Mesendoderm (in vitro differentiated cells): ENCODE results near the gene USP48.

ENCODE experiments used
- DNase-seq: peaks from one replicate; pipeline ENCODE4 v3.0.0; 2013
- H2AK5ac ChIP-seq: 2 replicates; pipeline ENCODE4 v1.6.1; 2013; ENCODE audit warnings: low read length, inconsistent platforms
- H2BK120ac ChIP-seq: 2 replicates; pipeline ENCODE4 v1.6.1; 2013; ENCODE audit warnings: low read depth, mild to moderate bottlenecking, low read length, moderate library complexity, mixed read lengths
- H2BK15ac ChIP-seq: replicated peaks from 2 replicates; pipeline ENCODE4 v1.6.1; 2013; ENCODE audit warnings: low read depth, mild to moderate bottlenecking, moderate library complexity
- H2BK5ac ChIP-seq: 2 replicates; pipeline ENCODE4 v1.6.1; 2013; ENCODE audit warnings: low read length, inconsistent platforms
- H3K18ac ChIP-seq: 2 replicates; pipeline ENCODE4 v1.6.1; 2013; ENCODE audit warnings: mild to moderate bottlenecking, low read length, mixed read lengths
- H3K23ac ChIP-seq: one replicate; pipeline ENCODE4 v1.6.1; 2013; ENCODE audit warnings: low read length
- H3K27ac ChIP-seq: 2 replicates; pipeline ENCODE4 v1.5.1; 2013; ENCODE audit warnings: low read depth, mild to moderate bottlenecking, inconsistent platforms, low read length, moderate library complexity
- H3K27me3 ChIP-seq: 2 replicates; pipeline ENCODE4 v1.6.1; 2013; ENCODE audit warnings: low read length, control low read depth, mild to moderate bottlenecking, inconsistent platforms; ENCODE audit not compliant: insufficient read depth, poor library complexity
- H3K36me3 ChIP-seq: 2 replicates; pipeline ENCODE4 v1.6.1; 2013; ENCODE audit warnings: low read length, inconsistent platforms; ENCODE audit not compliant: control insufficient read depth, insufficient read depth
- H3K4ac ChIP-seq: one replicate; pipeline ENCODE4 v1.6.1; 2013; ENCODE audit warnings: low read depth, mild to moderate bottlenecking, low read length, moderate library complexity
- H3K4me1 ChIP-seq: 2 replicates; pipeline ENCODE4 v1.6.1; 2013; ENCODE audit warnings: low read depth, low read length, inconsistent platforms; ENCODE audit not compliant: control insufficient read depth
- H3K4me2 ChIP-seq: 2 replicates; pipeline ENCODE4 v1.6.1; 2013; ENCODE audit warnings: low read length
- H3K4me3 ChIP-seq: 2 replicates; pipeline ENCODE4 v1.5.1; 2013; ENCODE audit warnings: mild to moderate bottlenecking, low read length
- H3K56ac ChIP-seq: one replicate; pipeline ENCODE4 v1.6.1; 2013; ENCODE audit warnings: low read length
- H3K79me1 ChIP-seq: 2 replicates; pipeline ENCODE4 v1.6.1; 2013; ENCODE audit warnings: low read length, inconsistent platforms
- H3K79me2 ChIP-seq: 2 replicates; pipeline ENCODE4 v1.6.1; 2013; ENCODE audit warnings: mild to moderate bottlenecking, low read length; ENCODE audit not compliant: control insufficient read depth, insufficient read depth
- H3K9ac ChIP-seq: 2 replicates; pipeline ENCODE4 v1.6.1; 2013; ENCODE audit warnings: low read length, inconsistent platforms
- H4K5ac ChIP-seq: one replicate; pipeline ENCODE4 v1.6.1; 2013; ENCODE audit warnings: low read length
- H4K8ac ChIP-seq: one replicate; pipeline ENCODE4 v1.6.1; 2013; ENCODE audit warnings: low read depth, mild to moderate bottlenecking, control low read depth, low read length, moderate library complexity
- WGBS: extraction: QIAGEN DNeasy Blood & Tissue Kit; methylation state at CpG from one replicate; pipeline ENCODE4 v1.1.7; 2013; ENCODE audit warnings: low lambda C conversion rate, missing lambda C conversion rate; ENCODE audit not compliant: insufficient coverage; ENCODE audit errors: extremely low coverage; 5-methylcytosine and 5-hydroxymethylcytosine counted together

Gene USP48

DNA sequence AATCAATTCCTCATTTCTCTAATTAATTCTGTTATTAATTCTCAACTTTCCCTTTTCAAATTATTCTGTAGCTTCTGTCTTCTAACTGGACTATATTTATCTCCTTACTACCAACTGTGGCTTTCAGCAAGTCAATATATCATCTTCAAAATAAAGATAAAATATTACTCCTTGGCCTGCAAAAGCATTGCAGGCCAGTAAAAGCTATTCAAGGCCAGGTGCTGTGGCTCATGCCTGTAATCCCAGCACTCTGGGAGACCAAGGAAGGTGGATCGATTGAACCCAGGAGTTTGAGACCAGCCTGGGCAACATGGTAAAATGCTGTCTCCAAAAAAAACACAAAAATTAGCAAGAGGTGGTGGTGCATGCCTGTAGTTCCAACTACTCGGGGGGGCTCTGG is 27.9 kb downstream of the USP48 start:
- Histone ChIP-seq H3K4me1 (no peaks in the 10 kb centered on the region), H3K27ac (no peak overlapping the region), H3K4me3 (no peak overlapping the region), H3K18ac (no peak overlapping the region), H3K36me3 (peaks cover 3% of the 10 kb centered on the region), H3K56ac (no peak overlapping the region), H3K27me3 (no peaks in the 10 kb centered on the region), H2BK120ac (no peak overlapping the region), H3K9ac (no peak overlapping the region), H2BK15ac (no peak overlapping the region), H2BK5ac (no peak overlapping the region), H3K4ac (no peak overlapping the region), H3K79me2 (peaks cover 18% of the 10 kb centered on the region), H4K5ac (no peak overlapping the region), H3K23ac (no peak overlapping the region), H4K8ac (no peak overlapping the region), H3K79me1 (peaks cover 7% of the 10 kb centered on the region), H2AK5ac (no peak overlapping the region), H3K4me2 (no peak overlapping the region)
- no peak for DNase-seq
- no CpG with 5 or more reads among the region's 2 CpGs for WGBS

- Histone ChIP-seq H3K79me1 (peaks cover 10% of the 10 kb centered on the region), H3K79me2 (peaks cover 13% of the 10 kb centered on the region), H3K9ac (no peak overlapping the region), H3K27ac (no peak overlapping the region), H4K5ac (no peak overlapping the region), H3K4me3 (no peak overlapping the region), H3K4me1 (no peaks in the 10 kb centered on the region), H3K4ac (no peak overlapping the region), H2AK5ac (no peak overlapping the region), H3K23ac (no peak overlapping the region), H3K56ac (no peak overlapping the region), H3K36me3 (peaks cover 3% of the 10 kb centered on the region), H3K27me3 (no peaks in the 10 kb centered on the region), H2BK120ac (no peak overlapping the region), H4K8ac (no peak overlapping the region), H2BK5ac (no peak overlapping the region), H3K18ac (no peak overlapping the region), H3K4me2 (no peak overlapping the region), H2BK15ac (no peak overlapping the region)
- no peak for DNase-seq
- WGBS, result no CpG with 5 or more reads among the region's 3 CpGs
These were observed 28.4 kb downstream of the USP48 start for GRCh38 chr1:21754583-21754982.

- Histone ChIP-seq H3K4me1 (no peaks in the 10 kb centered on the region), H3K4me3 (no peak overlapping the region), H3K56ac (no peak overlapping the region), H3K9ac (no peak overlapping the region), H2BK5ac (no peak overlapping the region), H4K5ac (no peak overlapping the region), H3K4ac (no peak overlapping the region), H3K79me2 (no peaks in the 10 kb centered on the region), H3K36me3 (peaks cover 3% of the 10 kb centered on the region), H3K79me1 (peaks cover 5% of the 10 kb centered on the region), H3K27ac (no peak overlapping the region), H2BK120ac (no peak overlapping the region), H3K23ac (no peak overlapping the region), H3K4me2 (no peak overlapping the region), H3K27me3 (no peaks in the 10 kb centered on the region), H3K18ac (no peak overlapping the region), H2BK15ac (no peak overlapping the region), H4K8ac (no peak overlapping the region), H2AK5ac (no peak overlapping the region)
- DNase-seq, result no peak
- WGBS, result no CpG with 5 or more reads among the region's 2 CpGs
These were observed 30.8 kb downstream of the USP48 start for GRCh38 chr1:21752186-21752585.

DNA sequence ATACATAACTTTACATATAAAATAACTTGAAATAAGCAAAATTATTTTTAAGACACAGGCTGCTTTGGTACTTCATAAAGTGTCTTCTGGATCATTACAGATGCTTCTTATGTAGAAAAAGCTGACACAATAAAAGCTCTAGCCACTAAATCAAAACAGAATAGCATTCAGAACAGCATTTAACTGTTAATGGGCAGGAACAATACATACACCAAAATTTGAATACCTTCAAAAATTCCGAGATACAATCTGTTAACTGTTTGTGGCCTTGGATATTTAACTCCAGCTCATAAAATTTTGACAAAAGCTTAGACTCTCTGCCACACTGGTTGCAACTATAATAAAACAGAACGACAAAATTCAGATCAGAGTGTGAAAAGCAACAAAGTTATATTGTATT is 31.7 kb downstream of the USP48 start:
- Histone ChIP-seq H3K18ac (no peak overlapping the region), H2BK120ac (no peak overlapping the region), H3K4ac (no peak overlapping the region), H3K36me3 (peaks cover 3% of the 10 kb centered on the region), H3K27ac (no peak overlapping the region), H4K5ac (no peak overlapping the region), H3K23ac (no peak overlapping the region), H2BK5ac (no peak overlapping the region), H3K4me3 (no peak overlapping the region), H2AK5ac (no peak overlapping the region), H2BK15ac (no peak overlapping the region), H4K8ac (no peak overlapping the region), H3K56ac (no peak overlapping the region), H3K4me2 (no peak overlapping the region), H3K4me1 (no peaks in the 10 kb centered on the region), H3K27me3 (no peaks in the 10 kb centered on the region), H3K79me1 (peaks cover 4% of the 10 kb centered on the region), H3K79me2 (no peaks in the 10 kb centered on the region), H3K9ac (no peak overlapping the region)
- no CpG with 5 or more reads among the region's 2 CpGs for WGBS
- DNase-seq, result no peak

GRCh38 chr1:21750841-21751240 is 32.1 kb downstream of the USP48 start:
- H4K8ac ChIP-seq, result no peak overlapping the region

DNA sequence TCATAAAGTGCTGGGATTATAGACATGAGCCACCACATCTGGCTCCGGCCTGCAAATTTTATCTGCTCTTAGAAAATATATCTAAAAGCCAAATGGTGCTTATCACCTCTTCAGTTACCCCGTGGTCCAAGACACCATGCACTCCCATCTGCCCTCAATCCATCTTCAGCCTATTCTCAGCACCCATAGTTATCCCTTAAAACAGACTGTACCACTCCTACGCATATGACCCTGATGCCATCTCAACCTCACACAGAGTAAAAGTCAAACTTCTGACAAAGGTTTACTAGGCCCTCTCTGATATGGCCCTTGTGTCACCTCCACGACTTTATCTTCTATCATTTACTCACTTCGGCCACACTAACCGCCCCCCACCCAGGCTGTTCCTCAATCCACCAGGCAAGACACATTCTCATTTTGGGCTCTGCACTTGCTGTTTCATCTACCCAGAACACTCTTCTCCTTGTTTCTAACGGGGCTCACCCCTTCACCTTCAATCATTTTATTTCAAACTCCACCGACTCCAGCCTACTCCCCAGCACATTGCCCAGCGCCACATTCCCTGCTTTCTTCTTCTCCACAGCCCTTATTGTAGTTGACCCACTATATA is 33.0 kb downstream of the USP48 start:
- H3K4me2 ChIP-seq, result no peak overlapping the region
- H3K36me3 ChIP-seq, result peaks cover 3% of the 10 kb centered on the region
- no peak for DNase-seq
- H4K8ac ChIP-seq, result no peak overlapping the region
- H3K79me2 ChIP-seq, result no peaks in the 10 kb centered on the region
- H2BK5ac ChIP-seq, result no peak overlapping the region
- peaks cover 4% of the 10 kb centered on the region for H3K79me1 ChIP-seq
- no peak overlapping the region for H3K4me3 ChIP-seq
- H2BK120ac ChIP-seq, result no peak overlapping the region
- H3K27ac ChIP-seq, result no peak overlapping the region
- H3K18ac ChIP-seq, result no peak overlapping the region
- H3K56ac ChIP-seq, result no peak overlapping the region
- no peak overlapping the region for H2BK15ac ChIP-seq
- H3K4me1 ChIP-seq, result no peaks in the 10 kb centered on the region
- H3K9ac ChIP-seq, result no peak overlapping the region
- H3K4ac ChIP-seq, result no peak overlapping the region
- H3K27me3 ChIP-seq, result no peaks in the 10 kb centered on the region
- no peak overlapping the region for H3K23ac ChIP-seq
- H2AK5ac ChIP-seq, result no peak overlapping the region
- H4K5ac ChIP-seq, result no peak overlapping the region
- 100% methylated on average over 2 of the region's 9 CpGs for WGBS

More at GRCh38 chr1:21750841-21751240, 32.1 kb downstream of the USP48 start:
- DNase-seq, result no peak
- H4K5ac ChIP-seq, result no peak overlapping the region
- no peaks in the 10 kb centered on the region for H3K79me2 ChIP-seq
- H2BK15ac ChIP-seq, result no peak overlapping the region
- H3K56ac ChIP-seq, result no peak overlapping the region
- H3K9ac ChIP-seq, result no peak overlapping the region
- no peaks in the 10 kb centered on the region for H3K27me3 ChIP-seq
- H3K4me1 ChIP-seq, result no peaks in the 10 kb centered on the region
- no peak overlapping the region for H2AK5ac ChIP-seq
- no peak overlapping the region for H3K27ac ChIP-seq
- no peak overlapping the region for H3K18ac ChIP-seq
- no CpG with 5 or more reads among the region's 2 CpGs for WGBS
- peaks cover 4% of the 10 kb centered on the region for H3K79me1 ChIP-seq
- no peak overlapping the region for H3K23ac ChIP-seq
- H3K4me2 ChIP-seq, result no peak overlapping the region
- H2BK5ac ChIP-seq, result no peak overlapping the region
- H3K4me3 ChIP-seq, result no peak overlapping the region
- H3K36me3 ChIP-seq, result peaks cover 3% of the 10 kb centered on the region
- H2BK120ac ChIP-seq, result no peak overlapping the region
- H3K4ac ChIP-seq, result no peak overlapping the region
